SK-N-SH treated with all-trans-retinoic acid at 6 μM for 48 hours (cell line): ENCODE measurements around the gene SERPINB5.
A peak's percentile ranks its signal among the peaks of the same experiment; 100 is the strongest.

Source experiments
- ATAC-seq: fragments of 200-7000 bp; cut with Tn5 transposase; 3 replicates; pipeline ENCODE4 v1.9.1; 2020; ENCODE audit warnings: mild to moderate bottlenecking, moderate library complexity
- ARNTL ChIP-seq: fragments of 450-650 bp; formaldehyde crosslinking; IDR thresholded peaks from 2 replicates; pipeline ENCODE4 v1.5.0; 2020; ENCODE audit warnings: low read depth, mild to moderate bottlenecking, moderate library complexity, borderline replicate concordance
- BACH2 ChIP-seq: fragments of 250-450 bp; sonication (Bioruptor Pico); IDR thresholded peaks from 2 replicates; pipeline ENCODE4 v1.9.0; 2021; ENCODE audit warnings: mild to moderate bottlenecking, borderline replicate concordance
- CSDC2 ChIP-seq: fragments of 250-450 bp; sonication (Bioruptor Pico); IDR thresholded peaks from 2 replicates; pipeline ENCODE4 v1.5.0; 2020; ENCODE audit warnings: mild to moderate bottlenecking, moderate library complexity
- ESRRG ChIP-seq: fragments of 250-450 bp; sonication (Bioruptor Pico); IDR thresholded peaks from 2 replicates; pipeline ENCODE4 v1.6.1; 2021; ENCODE audit warnings: mild to moderate bottlenecking
- ISL1 ChIP-seq: fragments of 250-450 bp; sonication (Bioruptor Pico); IDR thresholded peaks from 2 replicates; pipeline ENCODE4 v2.1.2; 2022; ENCODE audit warnings: mild to moderate bottlenecking, moderate library complexity
- OSR1 ChIP-seq: fragments of 250-450 bp; sonication (Bioruptor Pico); IDR thresholded peaks from 2 replicates; pipeline ENCODE4 v1.8.0; 2022; ENCODE audit warnings: moderate library complexity, mild to moderate bottlenecking, inconsistent platforms
- PPARA ChIP-seq: fragments of 250-450 bp; sonication (Bioruptor Pico); IDR thresholded peaks from 2 replicates; pipeline ENCODE4 v1.5.0; 2020; ENCODE audit warnings: mild to moderate bottlenecking, borderline replicate concordance
- RARB ChIP-seq: fragments of 250-450 bp; sonication (Bioruptor Pico); IDR thresholded peaks from 2 replicates; pipeline ENCODE4 v1.8.0; 2021; ENCODE audit warnings: mild to moderate bottlenecking, moderate library complexity
- SNAI2 ChIP-seq: fragments of 250-450 bp; sonication (Bioruptor Pico); IDR thresholded peaks from 2 replicates; pipeline ENCODE4 v1.5.0; 2020; ENCODE audit warnings: mild to moderate bottlenecking, moderate library complexity
- TCF4 ChIP-seq: fragments of 250-450 bp; sonication (Bioruptor Pico); IDR thresholded peaks from 2 replicates; pipeline ENCODE4 v1.8.0; 2021; ENCODE audit warnings: mild to moderate bottlenecking, moderate library complexity, borderline replicate concordance
- TOX ChIP-seq: fragments of 250-450 bp; sonication (Bioruptor Pico); IDR thresholded peaks from 2 replicates; pipeline ENCODE4 v1.8.0; 2021; ENCODE audit warnings: mild to moderate bottlenecking, moderate library complexity, borderline replicate concordance
- ZC3H10 ChIP-seq: fragments of 250-450 bp; sonication (Bioruptor Pico); IDR thresholded peaks from 2 replicates; pipeline ENCODE4 v1.5.1; 2021; ENCODE audit warnings: mild to moderate bottlenecking, moderate library complexity
- ZFP3 ChIP-seq: fragments of 250-450 bp; sonication (Bioruptor Pico); IDR thresholded peaks from 2 replicates; pipeline ENCODE4 v1.5.0; 2020; ENCODE audit warnings: mild to moderate bottlenecking, moderate library complexity
- ZFP30 ChIP-seq: fragments of 450-650 bp; formaldehyde crosslinking; IDR thresholded peaks from 2 replicates; pipeline ENCODE4 v1.5.0; 2022; ENCODE audit warnings: mild to moderate bottlenecking, moderate library complexity
- ZNF565 ChIP-seq: fragments of 450-650 bp; formaldehyde crosslinking; conservative IDR thresholded peaks from 2 replicates; pipeline ENCODE4 v1.5.0; 2020; ENCODE audit warnings: low read depth, mild to moderate bottlenecking, moderate library complexity
- ZNF70 ChIP-seq: fragments of 450-650 bp; formaldehyde crosslinking; IDR thresholded peaks from 2 replicates; pipeline ENCODE4 v1.5.0; 2020; ENCODE audit warnings: mild to moderate bottlenecking, moderate library complexity
- ZNF8 ChIP-seq: fragments of 450-650 bp; formaldehyde crosslinking; IDR thresholded peaks from 2 replicates; pipeline ENCODE4 v1.5.0; 2020; ENCODE audit warnings: mild to moderate bottlenecking, moderate library complexity
- TF ChIP-seq, protein P1 (sequence below): fragments of 250-450 bp; sonication (Bioruptor Pico); IDR thresholded peaks from 2 replicates; pipeline ENCODE4 v1.5.0; 2020; ENCODE audit warnings: mild to moderate bottlenecking, moderate library complexity
- TF ChIP-seq, protein P2 (sequence below): fragments of 250-450 bp; sonication (Bioruptor Pico); IDR thresholded peaks from 2 replicates; pipeline ENCODE4 v1.8.0; 2021; ENCODE audit warnings: low read depth, mild to moderate bottlenecking, moderate library complexity, borderline replicate concordance
- TF ChIP-seq, protein P3 (sequence below): fragments of 250-450 bp; sonication (Bioruptor Pico); IDR thresholded peaks from 2 replicates; pipeline ENCODE4 v1.8.0; 2020; ENCODE audit warnings: mild to moderate bottlenecking, moderate library complexity, borderline replicate concordance
- TF ChIP-seq, protein P4 (sequence below): fragments of 250-450 bp; sonication (Bioruptor Pico); IDR thresholded peaks from 2 replicates; pipeline ENCODE4 v1.5.1; 2020; ENCODE audit warnings: low read depth, mild to moderate bottlenecking, moderate library complexity
- TF ChIP-seq, protein P5 (sequence below): fragments of 250-450 bp; sonication (Bioruptor Pico); IDR thresholded peaks from 2 replicates; pipeline ENCODE4 v1.5.1; 2021; ENCODE audit warnings: mild to moderate bottlenecking, moderate library complexity

The SERPINB5 gene

DNA sequence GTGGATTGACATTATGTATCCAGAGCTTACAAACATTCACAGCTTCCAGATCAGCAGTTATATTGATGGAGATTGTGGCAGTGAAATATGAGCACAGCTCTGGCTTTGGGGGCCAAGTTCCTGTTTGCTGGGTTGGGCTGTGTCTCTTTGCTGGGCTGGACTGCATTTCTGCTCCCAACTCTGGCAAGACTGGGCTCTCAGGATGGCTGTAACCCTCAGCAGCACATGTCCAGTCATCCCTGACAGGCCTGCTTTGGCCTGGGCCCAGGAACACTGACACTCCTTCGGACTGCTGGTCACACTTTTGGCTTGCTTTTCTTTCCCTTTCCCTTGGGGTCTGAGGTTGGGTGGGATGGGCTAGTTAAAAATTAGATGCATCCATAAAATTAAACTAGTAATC, 36.5 kb upstream of the SERPINB5 start:
- TF ChIP-seq ARNTL (CRISPR knock-in tag) (no peak), TOX (CRISPR knock-in tag) (no peak), ZFP3 (CRISPR knock-in tag) (no peak), ZNF8 (no peak), ZFP30 (CRISPR knock-in tag) (no peak), CSDC2 (CRISPR knock-in tag) (no peak), PPARA (no peak), ZC3H10 (no peak), ESRRG (no peak), ZNF565 (CRISPR knock-in tag) (no peak), ZNF70 (CRISPR knock-in tag) (no peak), SNAI2 (CRISPR knock-in tag) (no peak)
- TF ChIP-seq, protein P1, sequence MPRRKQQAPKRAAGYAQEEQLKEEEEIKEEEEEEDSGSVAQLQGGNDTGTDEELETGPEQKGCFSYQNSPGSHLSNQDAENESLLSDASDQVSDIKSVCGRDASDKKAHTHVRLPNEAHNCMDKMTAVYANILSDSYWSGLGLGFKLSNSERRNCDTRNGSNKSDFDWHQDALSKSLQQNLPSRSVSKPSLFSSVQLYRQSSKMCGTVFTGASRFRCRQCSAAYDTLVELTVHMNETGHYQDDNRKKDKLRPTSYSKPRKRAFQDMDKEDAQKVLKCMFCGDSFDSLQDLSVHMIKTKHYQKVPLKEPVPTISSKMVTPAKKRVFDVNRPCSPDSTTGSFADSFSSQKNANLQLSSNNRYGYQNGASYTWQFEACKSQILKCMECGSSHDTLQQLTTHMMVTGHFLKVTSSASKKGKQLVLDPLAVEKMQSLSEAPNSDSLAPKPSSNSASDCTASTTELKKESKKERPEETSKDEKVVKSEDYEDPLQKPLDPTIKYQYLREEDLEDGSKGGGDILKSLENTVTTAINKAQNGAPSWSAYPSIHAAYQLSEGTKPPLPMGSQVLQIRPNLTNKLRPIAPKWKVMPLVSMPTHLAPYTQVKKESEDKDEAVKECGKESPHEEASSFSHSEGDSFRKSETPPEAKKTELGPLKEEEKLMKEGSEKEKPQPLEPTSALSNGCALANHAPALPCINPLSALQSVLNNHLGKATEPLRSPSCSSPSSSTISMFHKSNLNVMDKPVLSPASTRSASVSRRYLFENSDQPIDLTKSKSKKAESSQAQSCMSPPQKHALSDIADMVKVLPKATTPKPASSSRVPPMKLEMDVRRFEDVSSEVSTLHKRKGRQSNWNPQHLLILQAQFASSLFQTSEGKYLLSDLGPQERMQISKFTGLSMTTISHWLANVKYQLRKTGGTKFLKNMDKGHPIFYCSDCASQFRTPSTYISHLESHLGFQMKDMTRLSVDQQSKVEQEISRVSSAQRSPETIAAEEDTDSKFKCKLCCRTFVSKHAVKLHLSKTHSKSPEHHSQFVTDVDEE (CRISPR knock-in tag) = no peak
- TF ChIP-seq, protein P2, sequence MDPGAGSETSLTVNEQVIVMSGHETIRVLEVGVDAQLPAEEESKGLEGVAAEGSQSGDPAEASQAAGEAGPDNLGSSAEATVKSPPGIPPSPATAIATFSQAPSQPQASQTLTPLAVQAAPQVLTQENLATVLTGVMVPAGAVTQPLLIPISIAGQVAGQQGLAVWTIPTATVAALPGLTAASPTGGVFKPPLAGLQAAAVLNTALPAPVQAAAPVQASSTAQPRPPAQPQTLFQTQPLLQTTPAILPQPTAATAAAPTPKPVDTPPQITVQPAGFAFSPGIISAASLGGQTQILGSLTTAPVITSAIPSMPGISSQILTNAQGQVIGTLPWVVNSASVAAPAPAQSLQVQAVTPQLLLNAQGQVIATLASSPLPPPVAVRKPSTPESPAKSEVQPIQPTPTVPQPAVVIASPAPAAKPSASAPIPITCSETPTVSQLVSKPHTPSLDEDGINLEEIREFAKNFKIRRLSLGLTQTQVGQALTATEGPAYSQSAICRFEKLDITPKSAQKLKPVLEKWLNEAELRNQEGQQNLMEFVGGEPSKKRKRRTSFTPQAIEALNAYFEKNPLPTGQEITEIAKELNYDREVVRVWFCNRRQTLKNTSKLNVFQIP (CRISPR knock-in tag) = no peak
- TF ChIP-seq, protein P3, sequence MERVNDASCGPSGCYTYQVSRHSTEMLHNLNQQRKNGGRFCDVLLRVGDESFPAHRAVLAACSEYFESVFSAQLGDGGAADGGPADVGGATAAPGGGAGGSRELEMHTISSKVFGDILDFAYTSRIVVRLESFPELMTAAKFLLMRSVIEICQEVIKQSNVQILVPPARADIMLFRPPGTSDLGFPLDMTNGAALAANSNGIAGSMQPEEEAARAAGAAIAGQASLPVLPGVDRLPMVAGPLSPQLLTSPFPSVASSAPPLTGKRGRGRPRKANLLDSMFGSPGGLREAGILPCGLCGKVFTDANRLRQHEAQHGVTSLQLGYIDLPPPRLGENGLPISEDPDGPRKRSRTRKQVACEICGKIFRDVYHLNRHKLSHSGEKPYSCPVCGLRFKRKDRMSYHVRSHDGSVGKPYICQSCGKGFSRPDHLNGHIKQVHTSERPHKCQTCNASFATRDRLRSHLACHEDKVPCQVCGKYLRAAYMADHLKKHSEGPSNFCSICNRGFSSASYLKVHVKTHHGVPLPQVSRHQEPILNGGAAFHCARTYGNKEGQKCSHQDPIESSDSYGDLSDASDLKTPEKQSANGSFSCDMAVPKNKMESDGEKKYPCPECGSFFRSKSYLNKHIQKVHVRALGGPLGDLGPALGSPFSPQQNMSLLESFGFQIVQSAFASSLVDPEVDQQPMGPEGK (CRISPR knock-in tag) = no peak
- TF ChIP-seq, protein P4, sequence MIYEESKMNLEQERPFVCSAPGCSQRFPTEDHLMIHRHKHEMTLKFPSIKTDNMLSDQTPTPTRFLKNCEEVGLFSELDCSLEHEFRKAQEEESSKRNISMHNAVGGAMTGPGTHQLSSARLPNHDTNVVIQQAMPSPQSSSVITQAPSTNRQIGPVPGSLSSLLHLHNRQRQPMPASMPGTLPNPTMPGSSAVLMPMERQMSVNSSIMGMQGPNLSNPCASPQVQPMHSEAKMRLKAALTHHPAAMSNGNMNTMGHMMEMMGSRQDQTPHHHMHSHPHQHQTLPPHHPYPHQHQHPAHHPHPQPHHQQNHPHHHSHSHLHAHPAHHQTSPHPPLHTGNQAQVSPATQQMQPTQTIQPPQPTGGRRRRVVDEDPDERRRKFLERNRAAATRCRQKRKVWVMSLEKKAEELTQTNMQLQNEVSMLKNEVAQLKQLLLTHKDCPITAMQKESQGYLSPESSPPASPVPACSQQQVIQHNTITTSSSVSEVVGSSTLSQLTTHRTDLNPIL (CRISPR knock-in tag) = no peak
- peak; percentile 52 for ATAC-seq

DNA sequence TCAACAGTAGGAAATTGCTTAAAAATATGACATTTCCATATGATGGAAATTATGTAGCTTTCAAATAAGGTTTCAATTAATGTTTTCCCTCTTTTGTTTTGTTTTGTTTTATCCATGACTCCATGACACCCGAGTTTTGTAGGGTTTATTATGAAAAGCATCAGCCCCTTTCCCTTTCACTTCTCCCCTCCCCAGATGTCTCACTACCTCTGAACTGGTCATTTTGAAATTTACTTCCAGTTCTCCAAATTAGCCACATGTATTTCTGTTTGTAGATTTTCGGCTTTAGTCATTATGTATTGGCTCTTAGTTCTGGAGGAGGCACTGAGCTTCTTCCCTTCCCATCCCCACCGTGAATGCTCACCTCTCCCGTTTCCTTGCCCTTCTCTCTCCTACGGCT, 35.9 kb upstream of the SERPINB5 start:
- no peak for ATAC-seq

More for the DNA sequence above, 35.9 kb upstream of the SERPINB5 start:
- no peak for TF ChIP-seq OSR1 (CRISPR knock-in tag)
- TF ChIP-seq, protein P3 (CRISPR knock-in tag) = no peak
- TF ChIP-seq, protein P4 (CRISPR knock-in tag) = no peak
- TF ChIP-seq TOX (CRISPR knock-in tag) = no peak
- TF ChIP-seq, protein P5, sequence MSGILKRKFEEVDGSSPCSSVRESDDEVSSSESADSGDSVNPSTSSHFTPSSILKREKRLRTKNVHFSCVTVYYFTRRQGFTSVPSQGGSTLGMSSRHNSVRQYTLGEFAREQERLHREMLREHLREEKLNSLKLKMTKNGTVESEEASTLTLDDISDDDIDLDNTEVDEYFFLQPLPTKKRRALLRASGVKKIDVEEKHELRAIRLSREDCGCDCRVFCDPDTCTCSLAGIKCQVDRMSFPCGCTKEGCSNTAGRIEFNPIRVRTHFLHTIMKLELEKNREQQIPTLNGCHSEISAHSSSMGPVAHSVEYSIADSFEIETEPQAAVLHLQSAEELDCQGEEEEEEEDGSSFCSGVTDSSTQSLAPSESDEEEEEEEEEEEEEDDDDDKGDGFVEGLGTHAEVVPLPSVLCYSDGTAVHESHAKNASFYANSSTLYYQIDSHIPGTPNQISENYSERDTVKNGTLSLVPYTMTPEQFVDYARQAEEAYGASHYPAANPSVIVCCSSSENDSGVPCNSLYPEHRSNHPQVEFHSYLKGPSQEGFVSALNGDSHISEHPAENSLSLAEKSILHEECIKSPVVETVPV = no peak
- TF ChIP-seq RARB (CRISPR knock-in tag) = no peak
- TF ChIP-seq ZNF565 (CRISPR knock-in tag) = no peak
- no peak for TF ChIP-seq ISL1 (CRISPR knock-in tag)
- TF ChIP-seq ZC3H10 = no peak
- TF ChIP-seq BACH2 (CRISPR knock-in tag) = no peak
- TF ChIP-seq, protein P2 (CRISPR knock-in tag) = no peak
- TF ChIP-seq, protein P1 (CRISPR knock-in tag) = no peak
- TF ChIP-seq TCF4 = no peak
- no peak for TF ChIP-seq ZNF8
- no peak for TF ChIP-seq PPARA
- TF ChIP-seq ZNF70 (CRISPR knock-in tag) = no peak
- TF ChIP-seq, all 23 proteins: peak for 0
